Body of pancreas (tissue), 4 donors: ENCODE results near the gene ZBTB5. TPM values are rescaled to one million over a fixed set of nuclear protein-coding genes. Genes with fewer than 3 reads are reported as not detected.
A peak's percentile ranks its signal among the peaks of the same experiment; 100 is the strongest.

Experiments used
- ATAC-seq: fragments of 150-250 bp; one replicate; pipeline ENCODE4 v1.9.1; 2016
- DNase-seq, 4 donors: peaks; one replicate each; pipeline ENCODE4 v3.0.0-alpha.2; 2019
- H3K27ac ChIP-seq, 4 donors: fragments of 200-600 bp; sonication (generic); 1 replicate in 3 of 4; 2 replicates in 1 of 4; pipeline versions ENCODE4 v1.5.1 to v1.6.1; 2016 to 2019; ENCODE audit warnings: mild to moderate bottlenecking in 1 of 4, mixed read lengths in 1 of 4, moderate library complexity in 1 of 4
- H3K27me3 ChIP-seq, 2 donors: fragments of 200-600 bp; sonication (generic); one replicate each; pipeline ENCODE4 v1.6.0; 2016; ENCODE audit warnings: mild to moderate bottlenecking in 1 of 2
- H3K36me3 ChIP-seq, 2 donors: fragments of 200-600 bp; sonication (generic); replicated peaks in 1 of 2; 2 replicates each; pipeline ENCODE4 v1.5.1; 2016; ENCODE audit warnings: low read depth in 2 of 2; ENCODE audit not compliant: insufficient read depth in 1 of 2
- H3K4me1 ChIP-seq: fragments of 200-600 bp; sonication (generic); one replicate; pipeline ENCODE4 v1.6.0; 2016
- H3K4me3 ChIP-seq, 2 donors: fragments of 200-600 bp; sonication (generic); 1 replicate in 1 of 2; 2 replicates in 1 of 2; pipeline ENCODE4 v1.5.1; 2016 to 2019
- H3K9me3 ChIP-seq, 3 donors: fragments of 200-600 bp; sonication (generic); 1 replicate in 2 of 3; 2 replicates in 1 of 3; pipeline ENCODE4 v1.5.1; 2016
- POLR2A ChIP-seq, 3 donors: fragments of 450-650 bp; IDR thresholded peaks; one replicate each; pipeline ENCODE4 v1.6.1; 2016; ENCODE audit warnings: antibody characterized with exemption in 3 of 3, mild to moderate bottlenecking in 2 of 3
- WGBS, 2 donors: methylation state at CpG; one replicate each; pipeline ENCODE4 v1.1.5; 2017; 5-methylcytosine and 5-hydroxymethylcytosine counted together
- intact Hi-C: fragments of 100-400 bp; cut with DNase I; formaldehyde crosslinking; loops from one replicate; pipeline ENCODE4 v1.15.1; 2023
- total RNA-seq, 2 donors: library from RNA; depleted of rRNA; stranded (reverse); fragments of >200 nt; gene quantifications; one replicate each; pipeline ENCODE4 v1.1.0, GENCODE V29; 2016
- TF ChIP-seq, protein P1 (sequence below), 7 experiments: fragments of 450-650 bp in 4 of 7; fragments of 200-600 bp in 3 of 7; sonication (generic) in 3 of 7; IDR thresholded peaks; one replicate each; pipeline ENCODE4 v1.5.1; 2016 to 2019; ENCODE audit warnings: antibody characterized with exemption in 7 of 7

Gene ZBTB5
- total RNA-seq, 2 donors from 2014 or later, result 8.8 to 9.9 TPM

GRCh38 chr9:37425298-37425752 lies 39.9 kb downstream of the ZBTB5 start:
- peaks cover 0 to 12% of the 10 kb centered on the region in 2 donors for H3K36me3 ChIP-seq
- H3K4me3 ChIP-seq, result no peak overlapping the region
- TF ChIP-seq POLR2A (IDR thresholded peaks at IDR 0.05), result no peak
- TF ChIP-seq, protein P1, sequence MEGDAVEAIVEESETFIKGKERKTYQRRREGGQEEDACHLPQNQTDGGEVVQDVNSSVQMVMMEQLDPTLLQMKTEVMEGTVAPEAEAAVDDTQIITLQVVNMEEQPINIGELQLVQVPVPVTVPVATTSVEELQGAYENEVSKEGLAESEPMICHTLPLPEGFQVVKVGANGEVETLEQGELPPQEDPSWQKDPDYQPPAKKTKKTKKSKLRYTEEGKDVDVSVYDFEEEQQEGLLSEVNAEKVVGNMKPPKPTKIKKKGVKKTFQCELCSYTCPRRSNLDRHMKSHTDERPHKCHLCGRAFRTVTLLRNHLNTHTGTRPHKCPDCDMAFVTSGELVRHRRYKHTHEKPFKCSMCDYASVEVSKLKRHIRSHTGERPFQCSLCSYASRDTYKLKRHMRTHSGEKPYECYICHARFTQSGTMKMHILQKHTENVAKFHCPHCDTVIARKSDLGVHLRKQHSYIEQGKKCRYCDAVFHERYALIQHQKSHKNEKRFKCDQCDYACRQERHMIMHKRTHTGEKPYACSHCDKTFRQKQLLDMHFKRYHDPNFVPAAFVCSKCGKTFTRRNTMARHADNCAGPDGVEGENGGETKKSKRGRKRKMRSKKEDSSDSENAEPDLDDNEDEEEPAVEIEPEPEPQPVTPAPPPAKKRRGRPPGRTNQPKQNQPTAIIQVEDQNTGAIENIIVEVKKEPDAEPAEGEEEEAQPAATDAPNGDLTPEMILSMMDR (IDR thresholded peaks at IDR 0.05), result no peak
- no peaks in the 10 kb centered on the region for H3K27me3 ChIP-seq
- DNase-seq, result no peak
- no peaks in the 10 kb centered on the region for H3K9me3 ChIP-seq
- WGBS, 2 donors, result 69 to 85% methylated on average over 5 to 11 of the region's 11 CpGs
- ATAC-seq, result no peak
- H3K27ac ChIP-seq, result no peak overlapping the region
- intact Hi-C loops, result no loop called here
- H3K4me1 ChIP-seq, result peaks cover 28% of the 10 kb centered on the region

DNA sequence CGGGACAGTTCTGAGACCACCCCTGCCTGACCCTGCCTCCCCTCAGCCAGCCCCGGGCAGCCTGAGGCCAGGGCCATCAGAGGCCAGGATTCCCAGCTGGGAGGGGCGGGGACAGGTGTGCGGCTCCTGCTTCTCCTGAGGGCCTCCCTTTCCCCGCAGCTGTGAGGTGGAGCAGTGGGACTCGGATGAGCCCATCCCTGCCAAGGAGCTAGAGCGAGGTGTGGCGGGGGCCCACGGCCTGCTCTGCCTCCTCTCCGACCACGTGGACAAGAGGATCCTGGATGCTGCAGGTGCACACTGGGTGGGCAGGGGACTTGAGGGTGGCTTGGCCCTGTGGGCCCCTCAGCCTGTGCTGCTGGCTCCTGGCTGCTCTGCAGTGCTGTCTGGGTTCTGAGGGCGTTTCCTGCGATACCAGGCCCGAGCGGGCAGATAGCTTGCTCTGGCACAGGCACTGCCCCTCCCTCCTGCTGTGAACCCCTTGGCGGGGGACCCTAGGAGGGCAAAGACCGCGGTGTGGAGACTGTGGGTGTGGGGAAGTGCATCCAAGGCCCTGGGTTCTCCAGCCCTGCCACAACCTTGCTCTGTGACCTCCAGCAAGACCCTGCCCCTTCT lies 40.5 kb downstream of the ZBTB5 start:
- ATAC-seq (no peak), DNase-seq (no peak)
- no peaks in the 10 kb centered on the region for H3K27me3 ChIP-seq
- peaks cover 28% of the 10 kb centered on the region for H3K4me1 ChIP-seq
- H3K27ac ChIP-seq, result peak overlapping the region in 1 of 4 donors; percentile 21
- peaks cover 0 to 12% of the 10 kb centered on the region in 2 donors for H3K36me3 ChIP-seq
- 80 to 89% methylated on average over 7 to 13 of the region's 18 CpGs for WGBS, 2 donors
- TF ChIP-seq, protein P1 (IDR thresholded peaks at IDR 0.05), result no peak
- no peak for TF ChIP-seq POLR2A (IDR thresholded peaks at IDR 0.05)
- H3K4me3 ChIP-seq, result no peak overlapping the region
- intact Hi-C loops, result no loop called here
- no peaks in the 10 kb centered on the region for H3K9me3 ChIP-seq

GRCh38 chr9:37424204-37424685 lies 41.0 kb downstream of the ZBTB5 start:
- peak overlapping the region in 1 of 4 donors; percentile 21 for H3K27ac ChIP-seq
- intact Hi-C loops, result no loop called here
- TF ChIP-seq, protein P1 (IDR thresholded peaks at IDR 0.05), result no peak
- TF ChIP-seq POLR2A (IDR thresholded peaks at IDR 0.05), result no peak
- ATAC-seq (no peak), DNase-seq (no peak)
- 39% methylated on average over 8 of the region's 8 CpGs; no CpG with 5 or more reads in 1 of the 2 donors for WGBS, 2 donors
- no peaks in the 10 kb centered on the region for H3K9me3 ChIP-seq
- no peaks in the 10 kb centered on the region for H3K27me3 ChIP-seq
- H3K36me3 ChIP-seq, result peaks cover 0 to 12% of the 10 kb centered on the region in 2 donors
- no peak overlapping the region for H3K4me3 ChIP-seq
- H3K4me1 ChIP-seq, result peaks cover 28% of the 10 kb centered on the region

GRCh38 chr9:37423508-37423907 lies 41.7 kb downstream of the ZBTB5 start:
- H3K27ac ChIP-seq, result peak overlapping the region in 1 of 4 donors; percentile 84
- DNase-seq (no peak), ATAC-seq (no peak)
- H3K9me3 ChIP-seq, result no peaks in the 10 kb centered on the region
- TF ChIP-seq, protein P1 (IDR thresholded peaks at IDR 0.05), result no peak
- no peak for TF ChIP-seq POLR2A (IDR thresholded peaks at IDR 0.05)
- H3K4me1 ChIP-seq, result peaks cover 34% of the 10 kb centered on the region
- no peaks in the 10 kb centered on the region for H3K27me3 ChIP-seq
- peaks cover 0 to 8% of the 10 kb centered on the region in 2 donors for H3K36me3 ChIP-seq
- WGBS, 2 donors, result 40 to 47% methylated on average over 2 of the region's 2 CpGs
- H3K4me3 ChIP-seq, result no peak overlapping the region
- intact Hi-C loops, result no loop called here
